OCI-LY1 (cell line): Measurements from ENCODE around the gene UBXN10.

ENCODE experiments used
- H2AFZ ChIP-seq: fragments of 200-600 bp; sonication (generic), shearing (Covaris generic); 2 replicates; pipeline ENCODE4 v1.6.0; 2014; ENCODE audit warnings: antibody characterized with exemption, mild to moderate bottlenecking, low read length
- H3F3A ChIP-seq: fragments of 200-600 bp; sonication (generic), shearing (Covaris generic); 2 replicates; pipeline ENCODE4 v1.6.0; 2014; ENCODE audit warnings: mild to moderate bottlenecking, antibody characterized with exemption, low read length, moderate library complexity; ENCODE audit not compliant: insufficient read depth
- H3K27ac ChIP-seq: fragments of 200-600 bp; sonication (generic); 2 replicates; pipeline ENCODE4 v1.5.1; 2014; ENCODE audit warnings: low read length, mixed run types, mild to moderate bottlenecking, low read depth; ENCODE audit not compliant: poor library complexity, severe bottlenecking
- H3K27me3 ChIP-seq: fragments of 200-600 bp; sonication (generic); 2 replicates; pipeline ENCODE4 v1.6.0; 2014; ENCODE audit warnings: antibody characterized with exemption, mild to moderate bottlenecking, low read length, moderate library complexity; ENCODE audit not compliant: insufficient read depth
- H3K36me3 ChIP-seq: fragments of 200-600 bp; sonication (generic); 2 replicates; pipeline ENCODE4 v1.6.1; 2014; ENCODE audit warnings: mild to moderate bottlenecking, antibody characterized with exemption, low read length, moderate library complexity, mixed read lengths; ENCODE audit not compliant: insufficient read depth
- H3K4me1 ChIP-seq: fragments of 200-600 bp; sonication (generic); 2 replicates; pipeline ENCODE4 v1.5.1; 2014; ENCODE audit warnings: mild to moderate bottlenecking, low read length, moderate library complexity; ENCODE audit not compliant: insufficient read depth, severe bottlenecking
- H3K4me2 ChIP-seq: fragments of 200-600 bp; sonication (generic), shearing (Covaris generic); 2 replicates; pipeline ENCODE4 v1.6.1; 2014; ENCODE audit warnings: low read length
- H3K4me3 ChIP-seq: fragments of 200-600 bp; sonication (generic); 2 replicates; pipeline ENCODE4 v1.5.1; 2014; ENCODE audit warnings: low read length, low read depth, mild to moderate bottlenecking, mixed read lengths; ENCODE audit not compliant: poor library complexity, severe bottlenecking
- H3K79me2 ChIP-seq: fragments of 200-600 bp; shearing (Covaris generic); 2 replicates; pipeline ENCODE4 v1.6.1; 2016; ENCODE audit warnings: mixed run types, low read length, mixed read lengths; ENCODE audit not compliant: insufficient read depth
- H3K9ac ChIP-seq: fragments of 200-600 bp; sonication (generic), shearing (Covaris generic); 2 replicates; pipeline ENCODE4 v1.6.1; 2014; ENCODE audit warnings: mild to moderate bottlenecking, low read length, mixed read lengths
- H3K9me2 ChIP-seq: fragments of 200-600 bp; sonication (generic), shearing (Covaris generic); 2 replicates; pipeline ENCODE4 v1.6.1; 2014; ENCODE audit warnings: low read depth, mild to moderate bottlenecking, low read length, mixed read lengths
- H3K9me3 ChIP-seq: fragments of 200-600 bp; shearing (Covaris generic); 2 replicates; pipeline ENCODE4 v1.6.1; 2014; ENCODE audit warnings: low read length, mixed read lengths
- H4K20me1 ChIP-seq: fragments of 200-600 bp; sonication (generic), shearing (Covaris generic); 2 replicates; pipeline ENCODE4 v1.6.0; 2016; ENCODE audit warnings: mild to moderate bottlenecking, low read length; ENCODE audit not compliant: insufficient read depth
- CTCF ChIP-seq: fragments of 200-600 bp; sonication (generic), shearing (Covaris generic); IDR thresholded peaks from 2 replicates; pipeline ENCODE4 v1.5.1; 2017; ENCODE audit warnings: mild to moderate bottlenecking, antibody characterized with exemption, low read length, moderate library complexity, mixed read lengths
- EZH2 ChIP-seq: fragments of 200-600 bp; sonication (generic), shearing (Covaris generic); IDR thresholded peaks from 2 replicates; pipeline ENCODE4 v1.8.0; 2017; ENCODE audit warnings: borderline replicate concordance, mixed run types, mild to moderate bottlenecking, antibody characterized with exemption, low read length, moderate library complexity, mixed read lengths

The UBXN10 gene

GRCh38 chr1:20183035-20183434 is 2.9 kb upstream of the UBXN10 start:
- Histone ChIP-seq H3K9ac (no peak overlapping the region), H4K20me1 (no peaks in the 10 kb centered on the region), H3F3A (no peaks in the 10 kb centered on the region), H2AFZ (no peak overlapping the region), H3K36me3 (no peaks in the 10 kb centered on the region), H3K79me2 (no peaks in the 10 kb centered on the region), H3K4me3 (no peak overlapping the region), H3K27me3 (peaks cover 8% of the 10 kb centered on the region; the same call in 1 of the 2 replicates), H3K4me1 (no peaks in the 10 kb centered on the region), H3K27ac (no peak overlapping the region), H3K4me2 (no peak overlapping the region), H3K9me2 (no peaks in the 10 kb centered on the region), H3K9me3 (no peaks in the 10 kb centered on the region)
- TF ChIP-seq CTCF (no peak), EZH2 (no peak)

GRCh38 chr1:20183616-20184271 is 2.2 kb upstream of the UBXN10 start:
- Histone ChIP-seq H3K27me3 (peaks cover 8% of the 10 kb centered on the region; the same call in 1 of the 2 replicates), H4K20me1 (no peaks in the 10 kb centered on the region), H3K4me1 (no peaks in the 10 kb centered on the region), H3K9me2 (no peaks in the 10 kb centered on the region), H3K27ac (no peak overlapping the region), H3K9ac (no peak overlapping the region), H3K4me2 (no peak overlapping the region), H2AFZ (no peak overlapping the region), H3F3A (no peaks in the 10 kb centered on the region), H3K9me3 (no peaks in the 10 kb centered on the region), H3K79me2 (no peaks in the 10 kb centered on the region), H3K4me3 (no peak overlapping the region), H3K36me3 (no peaks in the 10 kb centered on the region)
- TF ChIP-seq CTCF = no peak
- TF ChIP-seq EZH2 = no peak

GRCh38 chr1:20184481-20184900 is 1.4 kb upstream of the UBXN10 start:
- H3K79me2 ChIP-seq = no peaks in the 10 kb centered on the region
- no peaks in the 10 kb centered on the region for H3F3A ChIP-seq
- H3K36me3 ChIP-seq = no peaks in the 10 kb centered on the region
- H3K4me3 ChIP-seq = no peak overlapping the region
- no peaks in the 10 kb centered on the region for H3K9me3 ChIP-seq
- no peaks in the 10 kb centered on the region for H3K9me2 ChIP-seq
- no peak overlapping the region for H3K9ac ChIP-seq
- no peak for TF ChIP-seq EZH2
- no peak for TF ChIP-seq CTCF
- H3K27ac ChIP-seq = no peak overlapping the region
- H3K27me3 ChIP-seq = peaks cover 5% of the 10 kb centered on the region; the same call in 1 of the 2 replicates
- no peak overlapping the region for H3K4me2 ChIP-seq
- no peak overlapping the region for H2AFZ ChIP-seq
- no peaks in the 10 kb centered on the region for H3K4me1 ChIP-seq
- no peaks in the 10 kb centered on the region for H4K20me1 ChIP-seq
